Neural cell (in vitro differentiated cells): ENCODE data around the gene LHFPL2. TPM values are rescaled to one million over a fixed set of nuclear protein-coding genes. Genes with fewer than 3 reads are reported as not detected.

Experiments
- H2AFZ ChIP-seq: fragments of 200-600, 300-800 bp; sonication (generic), shearing (Covaris generic); 2 replicates; pipeline ENCODE4 v1.6.0; 2014; ENCODE audit warnings: low read depth, mild to moderate bottlenecking, antibody characterized with exemption, low read length, moderate library complexity
- H3F3A ChIP-seq: fragments of 200-600 bp; shearing (Covaris generic); 2 replicates; pipeline ENCODE4 v1.6.1; 2016; ENCODE audit warnings: mild to moderate bottlenecking, moderate library complexity, mixed read lengths, antibody characterized with exemption, low read length; ENCODE audit not compliant: insufficient read depth, poor library complexity, severe bottlenecking
- H3K27ac ChIP-seq: fragments of 200-600, 300-800 bp; sonication (generic), shearing (Covaris generic); 2 replicates; pipeline ENCODE4 v1.5.1; 2014; ENCODE audit warnings: mild to moderate bottlenecking, low read length, moderate library complexity
- H3K27me3 ChIP-seq: fragments of 300-800, 200-600 bp; sonication (generic), shearing (Covaris generic); 2 replicates; pipeline ENCODE4 v1.6.0; 2014; ENCODE audit warnings: mild to moderate bottlenecking, low read depth, low read length, moderate library complexity; ENCODE audit not compliant: insufficient read depth
- H3K36me3 ChIP-seq: fragments of 300-800, 200-600 bp; sonication (generic), shearing (Covaris generic); 2 replicates; pipeline ENCODE4 v1.5.1; 2014; ENCODE audit warnings: mild to moderate bottlenecking, antibody characterized with exemption, low read length, moderate library complexity; ENCODE audit not compliant: insufficient read depth
- H3K4me2 ChIP-seq: fragments of 300-800, 200-600 bp; sonication (generic), shearing (Covaris generic); 2 replicates; pipeline ENCODE4 v1.6.0; 2014; ENCODE audit warnings: mild to moderate bottlenecking, low read length
- H3K4me3 ChIP-seq: fragments of 300-800, 200-600 bp; sonication (generic), shearing (Covaris generic); 2 replicates; pipeline ENCODE4 v1.5.1; 2014; ENCODE audit warnings: mild to moderate bottlenecking, low read length, moderate library complexity
- H3K79me2 ChIP-seq: fragments of 200-600 bp; shearing (Covaris generic); replicated peaks from 2 replicates; pipeline ENCODE4 v1.6.0; 2014; ENCODE audit warnings: mild to moderate bottlenecking, low read length, moderate library complexity; ENCODE audit not compliant: insufficient read depth
- H3K9ac ChIP-seq: fragments of 300-800, 200-600 bp; sonication (generic), shearing (Covaris generic); 2 replicates; pipeline ENCODE4 v1.6.1; 2016; ENCODE audit warnings: mild to moderate bottlenecking, low read length, mixed read lengths
- H3K9me2 ChIP-seq: fragments of 200-600 bp; shearing (Covaris generic); 2 replicates; pipeline ENCODE4 v1.6.1; 2016; ENCODE audit warnings: mild to moderate bottlenecking, low read length, mixed read lengths; ENCODE audit not compliant: insufficient read depth
- H3K9me3 ChIP-seq: fragments of 200-600, 300-800 bp; sonication (generic), shearing (Covaris generic); 2 replicates; pipeline ENCODE4 v1.6.1; 2016; ENCODE audit warnings: mild to moderate bottlenecking, mixed run types, low read length, moderate library complexity, mixed read lengths
- H4K20me1 ChIP-seq: fragments of 200-600 bp; shearing (Covaris generic); 2 replicates; pipeline ENCODE4 v1.6.1; 2016; ENCODE audit warnings: mild to moderate bottlenecking, mixed run types; ENCODE audit not compliant: insufficient read depth
- CTCF ChIP-seq: fragments of 450-650 bp; IDR thresholded peaks from 2 replicates; pipeline ENCODE4 v1.5.1; 2014; ENCODE audit warnings: antibody characterized with exemption, mild to moderate bottlenecking, moderate library complexity; ENCODE audit not compliant: poor library complexity, severe bottlenecking
- EP300 ChIP-seq: fragments of 450-650 bp; conservative IDR thresholded peaks from 2 replicates; pipeline ENCODE4 v1.6.1; 2014; ENCODE audit warnings: antibody characterized with exemption, mild to moderate bottlenecking, moderate library complexity; ENCODE audit not compliant: poor library complexity, severe bottlenecking
- EZH2 ChIP-seq: fragments of 200-600, 300-800 bp; shearing (Covaris generic), sonication (generic); IDR thresholded peaks from 2 replicates; pipeline ENCODE4 v1.6.1; 2014; ENCODE audit warnings: antibody characterized with exemption, low read length, borderline replicate concordance, mild to moderate bottlenecking; ENCODE audit not compliant: insufficient read depth, poor library complexity, severe bottlenecking
- MXI1 ChIP-seq: fragments of 450-650 bp; conservative IDR thresholded peaks from 2 replicates; pipeline ENCODE4 v1.6.1; 2014; ENCODE audit warnings: antibody characterized with exemption, mild to moderate bottlenecking; ENCODE audit not compliant: poor library complexity, severe bottlenecking
- POLR2AphosphoS5 ChIP-seq: IDR thresholded peaks from 2 replicates; pipeline ENCODE4 v1.6.1; 2012
- RAD21 ChIP-seq: fragments of 450-650 bp; conservative IDR thresholded peaks from 2 replicates; pipeline ENCODE4 v1.6.1; 2014; ENCODE audit warnings: antibody characterized with exemption, mild to moderate bottlenecking, moderate library complexity
- SMC3 ChIP-seq: fragments of 450-650 bp; conservative IDR thresholded peaks from 2 replicates; pipeline ENCODE4 v1.6.1; 2014; ENCODE audit warnings: antibody characterized with exemption, mild to moderate bottlenecking, moderate library complexity; ENCODE audit not compliant: poor library complexity
- TAF1 ChIP-seq: IDR thresholded peaks from 2 replicates; pipeline ENCODE4 v1.6.1; 2012; ENCODE audit warnings: low read depth
- polyA plus RNA-seq: library from polyadenylated mRNA; depleted of rRNA; stranded (reverse); fragments of >200 nt; gene quantifications from 2 replicates; pipeline ENCODE4 v1.2.3, GENCODE V29; 2014
- TF ChIP-seq, protein P1 (sequence below): IDR thresholded peaks from 2 replicates; pipeline ENCODE4 v1.6.1; 2012; ENCODE audit warnings: borderline replicate concordance

Gene LHFPL2
- polyA plus RNA-seq, 1 donor from 2014 or later: 1.6 TPM

DNA sequence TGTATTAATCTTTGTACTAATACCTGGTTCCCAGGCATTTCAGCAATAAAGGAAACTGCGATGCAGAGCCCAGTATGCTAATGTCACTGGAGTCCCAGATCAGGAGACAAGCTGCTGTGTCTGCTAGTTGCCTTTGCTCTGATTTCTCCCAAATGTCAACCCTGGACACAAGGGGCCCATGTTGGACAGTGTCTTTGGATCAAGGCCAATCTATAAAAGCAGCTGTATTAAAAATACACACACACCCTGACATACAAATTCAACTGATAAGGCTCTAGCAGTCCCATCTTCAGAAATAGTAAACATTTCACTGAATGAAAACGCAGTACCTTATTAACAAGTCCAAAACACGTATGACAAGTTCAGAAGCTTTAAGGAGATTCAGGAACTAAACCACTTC, 18.9 kb downstream of the LHFPL2 start:
- Histone ChIP-seq H3K9me3 (no peaks in the 10 kb centered on the region), H3K36me3 (no peaks in the 10 kb centered on the region), H3K79me2 (no peaks in the 10 kb centered on the region), H4K20me1 (no peaks in the 10 kb centered on the region), H3K4me2 (no peak overlapping the region), H3K9ac (no peak overlapping the region), H3K4me3 (no peak overlapping the region), H3K27me3 (no peaks in the 10 kb centered on the region), H3F3A (no peaks in the 10 kb centered on the region), H3K9me2 (no peaks in the 10 kb centered on the region), H3K27ac (no peak overlapping the region), H2AFZ (no peak overlapping the region)
- TF ChIP-seq MXI1: no peak
- TF ChIP-seq CTCF: no peak
- TF ChIP-seq RAD21: no peak
- no peak for TF ChIP-seq TAF1
- no peak for TF ChIP-seq EP300
- no peak for TF ChIP-seq SMC3
- no peak for TF ChIP-seq POLR2AphosphoS5
- TF ChIP-seq, protein P1, sequence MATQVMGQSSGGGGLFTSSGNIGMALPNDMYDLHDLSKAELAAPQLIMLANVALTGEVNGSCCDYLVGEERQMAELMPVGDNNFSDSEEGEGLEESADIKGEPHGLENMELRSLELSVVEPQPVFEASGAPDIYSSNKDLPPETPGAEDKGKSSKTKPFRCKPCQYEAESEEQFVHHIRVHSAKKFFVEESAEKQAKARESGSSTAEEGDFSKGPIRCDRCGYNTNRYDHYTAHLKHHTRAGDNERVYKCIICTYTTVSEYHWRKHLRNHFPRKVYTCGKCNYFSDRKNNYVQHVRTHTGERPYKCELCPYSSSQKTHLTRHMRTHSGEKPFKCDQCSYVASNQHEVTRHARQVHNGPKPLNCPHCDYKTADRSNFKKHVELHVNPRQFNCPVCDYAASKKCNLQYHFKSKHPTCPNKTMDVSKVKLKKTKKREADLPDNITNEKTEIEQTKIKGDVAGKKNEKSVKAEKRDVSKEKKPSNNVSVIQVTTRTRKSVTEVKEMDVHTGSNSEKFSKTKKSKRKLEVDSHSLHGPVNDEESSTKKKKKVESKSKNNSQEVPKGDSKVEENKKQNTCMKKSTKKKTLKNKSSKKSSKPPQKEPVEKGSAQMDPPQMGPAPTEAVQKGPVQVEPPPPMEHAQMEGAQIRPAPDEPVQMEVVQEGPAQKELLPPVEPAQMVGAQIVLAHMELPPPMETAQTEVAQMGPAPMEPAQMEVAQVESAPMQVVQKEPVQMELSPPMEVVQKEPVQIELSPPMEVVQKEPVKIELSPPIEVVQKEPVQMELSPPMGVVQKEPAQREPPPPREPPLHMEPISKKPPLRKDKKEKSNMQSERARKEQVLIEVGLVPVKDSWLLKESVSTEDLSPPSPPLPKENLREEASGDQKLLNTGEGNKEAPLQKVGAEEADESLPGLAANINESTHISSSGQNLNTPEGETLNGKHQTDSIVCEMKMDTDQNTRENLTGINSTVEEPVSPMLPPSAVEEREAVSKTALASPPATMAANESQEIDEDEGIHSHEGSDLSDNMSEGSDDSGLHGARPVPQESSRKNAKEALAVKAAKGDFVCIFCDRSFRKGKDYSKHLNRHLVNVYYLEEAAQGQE: no peak
- TF ChIP-seq EZH2: no peak

DNA sequence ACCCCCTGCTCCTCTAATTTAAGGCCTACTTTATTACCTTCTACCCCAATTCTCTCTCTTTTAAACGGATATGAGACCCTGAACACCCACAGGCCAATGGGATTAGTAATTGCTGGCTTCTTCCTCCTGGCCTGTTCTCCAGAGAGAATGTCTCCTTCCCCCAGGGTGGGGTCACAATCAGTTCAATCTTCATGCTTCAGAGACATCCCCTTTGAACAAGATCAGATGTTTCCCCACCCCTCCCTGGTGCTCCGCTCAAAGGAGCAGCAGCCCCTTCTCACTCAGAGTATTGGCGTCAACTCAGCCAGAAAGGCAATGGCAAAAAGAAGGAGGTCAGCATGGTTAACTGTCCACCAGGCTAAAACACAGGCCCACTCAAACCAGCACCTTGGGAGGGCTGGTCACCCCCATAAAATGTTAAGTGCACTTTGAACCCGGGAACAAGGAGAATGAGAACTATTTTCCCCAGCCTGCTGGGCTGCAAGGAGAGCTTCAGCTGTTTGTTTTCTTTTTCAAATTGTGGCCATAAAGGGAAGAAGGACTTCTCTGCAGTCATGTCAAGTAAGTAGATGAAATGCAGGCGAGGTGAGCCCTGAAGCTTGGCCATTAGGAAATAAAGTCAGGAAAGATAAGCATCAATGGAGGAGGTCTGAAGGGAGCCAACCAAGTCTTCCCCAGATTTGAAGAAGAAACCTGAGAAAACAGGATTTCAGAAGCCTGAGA, 20.1 kb downstream of the LHFPL2 start:
- Histone ChIP-seq H3K27ac (no peak overlapping the region), H3K9me2 (no peaks in the 10 kb centered on the region), H4K20me1 (no peaks in the 10 kb centered on the region), H2AFZ (no peak overlapping the region), H3F3A (no peaks in the 10 kb centered on the region), H3K9ac (no peak overlapping the region), H3K79me2 (no peaks in the 10 kb centered on the region), H3K9me3 (no peaks in the 10 kb centered on the region), H3K27me3 (no peaks in the 10 kb centered on the region), H3K4me2 (no peak overlapping the region), H3K36me3 (no peaks in the 10 kb centered on the region), H3K4me3 (no peak overlapping the region)
- TF ChIP-seq, protein P1: no peak
- TF ChIP-seq EP300: no peak
- no peak for TF ChIP-seq RAD21
